SK-N-SH treated with all-trans-retinoic acid at 6 μM for 48 hours (cell line): ENCODE results near the gene CTXN1.
"Not testable (repeated sequence)": the region's sequence is repeated elsewhere in the genome, so short reads cannot be mapped to it uniquely, and the experiment has no call there.

ENCODE experiments used
- ATAC-seq: fragments of 200-7000 bp; cut with Tn5 transposase; 3 replicates; pipeline ENCODE4 v1.9.1; 2020; ENCODE audit warnings: mild to moderate bottlenecking, moderate library complexity
- ARNTL ChIP-seq: fragments of 450-650 bp; formaldehyde crosslinking; IDR thresholded peaks from 2 replicates; pipeline ENCODE4 v1.5.0; 2020; ENCODE audit warnings: low read depth, mild to moderate bottlenecking, moderate library complexity, borderline replicate concordance
- BACH2 ChIP-seq: fragments of 250-450 bp; sonication (Bioruptor Pico); IDR thresholded peaks from 2 replicates; pipeline ENCODE4 v1.9.0; 2021; ENCODE audit warnings: mild to moderate bottlenecking, borderline replicate concordance
- CSDC2 ChIP-seq: fragments of 250-450 bp; sonication (Bioruptor Pico); IDR thresholded peaks from 2 replicates; pipeline ENCODE4 v1.5.0; 2020; ENCODE audit warnings: mild to moderate bottlenecking, moderate library complexity
- ESRRG ChIP-seq: fragments of 250-450 bp; sonication (Bioruptor Pico); IDR thresholded peaks from 2 replicates; pipeline ENCODE4 v1.6.1; 2021; ENCODE audit warnings: mild to moderate bottlenecking
- GLIS3 ChIP-seq: fragments of 250-450 bp; sonication (Bioruptor Pico); IDR thresholded peaks from 2 replicates; pipeline ENCODE4 v1.5.0; 2020; ENCODE audit warnings: mild to moderate bottlenecking, moderate library complexity
- ISL1 ChIP-seq: fragments of 250-450 bp; sonication (Bioruptor Pico); IDR thresholded peaks from 2 replicates; pipeline ENCODE4 v2.1.2; 2022; ENCODE audit warnings: mild to moderate bottlenecking, moderate library complexity
- OSR1 ChIP-seq: fragments of 250-450 bp; sonication (Bioruptor Pico); IDR thresholded peaks from 2 replicates; pipeline ENCODE4 v1.8.0; 2022; ENCODE audit warnings: moderate library complexity, mild to moderate bottlenecking, inconsistent platforms
- PPARA ChIP-seq: fragments of 250-450 bp; sonication (Bioruptor Pico); IDR thresholded peaks from 2 replicates; pipeline ENCODE4 v1.5.0; 2020; ENCODE audit warnings: mild to moderate bottlenecking, borderline replicate concordance
- RARB ChIP-seq: fragments of 250-450 bp; sonication (Bioruptor Pico); IDR thresholded peaks from 2 replicates; pipeline ENCODE4 v1.8.0; 2021; ENCODE audit warnings: mild to moderate bottlenecking, moderate library complexity
- SNAI2 ChIP-seq: fragments of 250-450 bp; sonication (Bioruptor Pico); IDR thresholded peaks from 2 replicates; pipeline ENCODE4 v1.5.0; 2020; ENCODE audit warnings: mild to moderate bottlenecking, moderate library complexity
- TCF4 ChIP-seq: fragments of 250-450 bp; sonication (Bioruptor Pico); IDR thresholded peaks from 2 replicates; pipeline ENCODE4 v1.8.0; 2021; ENCODE audit warnings: mild to moderate bottlenecking, moderate library complexity, borderline replicate concordance
- TOX ChIP-seq: fragments of 250-450 bp; sonication (Bioruptor Pico); IDR thresholded peaks from 2 replicates; pipeline ENCODE4 v1.8.0; 2021; ENCODE audit warnings: mild to moderate bottlenecking, moderate library complexity, borderline replicate concordance
- ZC3H10 ChIP-seq: fragments of 250-450 bp; sonication (Bioruptor Pico); IDR thresholded peaks from 2 replicates; pipeline ENCODE4 v1.5.1; 2021; ENCODE audit warnings: mild to moderate bottlenecking, moderate library complexity
- ZFP3 ChIP-seq: fragments of 250-450 bp; sonication (Bioruptor Pico); IDR thresholded peaks from 2 replicates; pipeline ENCODE4 v1.5.0; 2020; ENCODE audit warnings: mild to moderate bottlenecking, moderate library complexity
- ZFP30 ChIP-seq: fragments of 450-650 bp; formaldehyde crosslinking; IDR thresholded peaks from 2 replicates; pipeline ENCODE4 v1.5.0; 2022; ENCODE audit warnings: mild to moderate bottlenecking, moderate library complexity
- ZNF565 ChIP-seq: fragments of 450-650 bp; formaldehyde crosslinking; conservative IDR thresholded peaks from 2 replicates; pipeline ENCODE4 v1.5.0; 2020; ENCODE audit warnings: low read depth, mild to moderate bottlenecking, moderate library complexity
- ZNF70 ChIP-seq: fragments of 450-650 bp; formaldehyde crosslinking; IDR thresholded peaks from 2 replicates; pipeline ENCODE4 v1.5.0; 2020; ENCODE audit warnings: mild to moderate bottlenecking, moderate library complexity
- ZNF8 ChIP-seq: fragments of 450-650 bp; formaldehyde crosslinking; IDR thresholded peaks from 2 replicates; pipeline ENCODE4 v1.5.0; 2020; ENCODE audit warnings: mild to moderate bottlenecking, moderate library complexity
- TF ChIP-seq, protein P1 (sequence below): fragments of 250-450 bp; sonication (Bioruptor Pico); IDR thresholded peaks from 2 replicates; pipeline ENCODE4 v1.5.1; 2021; ENCODE audit warnings: mild to moderate bottlenecking, moderate library complexity
- TF ChIP-seq, protein P2 (sequence below): fragments of 250-450 bp; sonication (Bioruptor Pico); IDR thresholded peaks from 2 replicates; pipeline ENCODE4 v1.8.0; 2020; ENCODE audit warnings: mild to moderate bottlenecking, moderate library complexity, borderline replicate concordance
- TF ChIP-seq, protein P3 (sequence below): fragments of 250-450 bp; sonication (Bioruptor Pico); IDR thresholded peaks from 2 replicates; pipeline ENCODE4 v1.8.0; 2021; ENCODE audit warnings: low read depth, mild to moderate bottlenecking, moderate library complexity, borderline replicate concordance

The CTXN1 gene

DNA sequence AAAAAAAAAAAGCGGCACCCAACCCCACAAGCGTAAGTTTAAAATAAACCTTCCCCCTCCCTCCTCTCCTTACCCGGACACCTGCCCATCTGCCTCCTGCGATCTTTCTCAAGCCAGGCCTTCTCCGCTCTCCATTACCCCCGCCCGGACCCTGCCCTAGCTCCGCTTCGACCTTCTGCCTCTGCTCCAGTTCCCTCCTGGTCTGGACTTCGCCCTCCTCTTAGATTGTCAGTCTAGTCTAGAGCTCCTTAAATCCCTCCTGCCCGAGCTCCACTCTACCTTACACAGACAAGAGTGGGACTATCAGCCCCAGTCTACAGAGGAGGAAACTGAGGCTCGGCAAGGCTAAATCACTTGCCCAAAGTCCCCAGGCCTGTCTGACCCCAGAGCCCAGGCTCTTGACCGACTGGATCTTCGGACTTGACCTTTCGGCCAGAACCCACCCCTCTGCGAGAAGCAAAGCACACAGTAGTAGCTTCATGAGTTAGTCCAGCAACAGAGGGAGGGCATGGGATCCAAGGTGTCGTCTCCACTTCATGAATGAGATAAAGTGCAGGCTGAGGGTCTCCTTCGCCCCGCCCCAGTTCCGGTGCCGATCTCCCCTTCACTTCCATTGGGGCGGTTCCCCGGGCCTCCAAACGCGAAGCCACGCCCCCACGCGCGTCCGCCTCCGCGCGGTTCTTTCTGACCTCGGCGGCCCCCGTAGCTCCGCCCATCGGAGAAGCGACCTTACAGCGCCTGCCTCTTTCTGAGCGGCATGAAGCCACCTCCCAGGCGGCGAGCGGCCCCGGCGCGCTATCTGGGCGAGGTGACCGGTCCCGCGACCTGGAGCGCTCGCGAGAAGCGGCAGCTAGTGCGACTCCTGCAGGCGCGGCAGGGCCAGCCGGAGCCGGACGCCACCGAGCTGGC lies 6.1 kb downstream of the CTXN1 start, which contains the start of gene SNAPC2:
Gene SNAPC2 (plus strand): TSS at position 729 of the 909 bp plus-strand sequence. CDS start 29 bp downstream, at position 758.
- TF ChIP-seq ZFP30 (CRISPR knock-in tag) (no peak), SNAI2 (CRISPR knock-in tag) (no peak), ZNF565 (CRISPR knock-in tag) (no peak), GLIS3 (CRISPR knock-in tag) (no peak), ZC3H10 (CRISPR knock-in tag) (no peak)
- ATAC-seq: peak; percentile 64

DNA sequence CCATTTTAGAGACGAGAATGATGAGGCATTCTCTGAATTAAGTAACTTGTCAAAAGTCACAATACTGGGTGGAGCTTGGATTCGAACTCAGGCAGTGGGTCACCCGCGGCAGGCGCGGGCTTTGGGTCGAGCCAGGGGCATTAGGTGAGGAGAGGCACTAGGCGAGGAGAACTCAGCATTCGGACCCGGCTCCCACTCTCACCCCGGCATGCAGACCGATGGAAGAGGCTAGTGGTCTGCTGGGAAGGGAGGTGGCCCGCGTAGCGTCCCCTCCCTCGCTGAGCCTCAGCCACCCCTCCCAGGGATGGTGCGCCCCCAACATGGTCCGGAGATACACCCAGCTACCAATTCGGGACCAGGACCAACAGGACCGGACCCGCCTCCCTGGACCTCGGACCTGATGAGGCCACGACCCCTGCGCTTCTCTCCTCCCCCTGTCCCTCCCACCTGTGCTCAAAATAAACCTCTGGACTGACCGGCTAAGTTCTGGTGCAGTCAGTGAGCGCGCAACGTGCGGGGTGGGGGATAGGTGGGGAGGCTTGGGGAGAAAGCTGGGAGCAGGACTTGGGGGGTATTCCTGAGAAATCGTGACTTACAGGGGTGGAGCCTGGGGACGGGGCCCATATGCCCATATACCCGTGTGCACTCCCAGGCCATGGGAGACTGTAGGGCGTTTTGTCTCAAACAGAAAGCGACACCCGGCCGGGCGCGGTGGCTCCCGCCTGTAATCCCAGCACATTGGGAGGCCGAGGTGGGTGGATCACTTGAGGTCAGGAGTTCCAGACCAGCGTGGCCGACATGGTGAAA lies 7.1 kb downstream of the CTXN1 start:
- TF ChIP-seq ZNF70 (CRISPR knock-in tag): no peak
- no peak for TF ChIP-seq PPARA
- TF ChIP-seq ZNF8 (CRISPR knock-in tag): no peak
- no peak for TF ChIP-seq ISL1 (CRISPR knock-in tag)
- no peak for TF ChIP-seq ZFP30 (CRISPR knock-in tag)
- no peak for TF ChIP-seq BACH2 (CRISPR knock-in tag)
- TF ChIP-seq, protein P1, sequence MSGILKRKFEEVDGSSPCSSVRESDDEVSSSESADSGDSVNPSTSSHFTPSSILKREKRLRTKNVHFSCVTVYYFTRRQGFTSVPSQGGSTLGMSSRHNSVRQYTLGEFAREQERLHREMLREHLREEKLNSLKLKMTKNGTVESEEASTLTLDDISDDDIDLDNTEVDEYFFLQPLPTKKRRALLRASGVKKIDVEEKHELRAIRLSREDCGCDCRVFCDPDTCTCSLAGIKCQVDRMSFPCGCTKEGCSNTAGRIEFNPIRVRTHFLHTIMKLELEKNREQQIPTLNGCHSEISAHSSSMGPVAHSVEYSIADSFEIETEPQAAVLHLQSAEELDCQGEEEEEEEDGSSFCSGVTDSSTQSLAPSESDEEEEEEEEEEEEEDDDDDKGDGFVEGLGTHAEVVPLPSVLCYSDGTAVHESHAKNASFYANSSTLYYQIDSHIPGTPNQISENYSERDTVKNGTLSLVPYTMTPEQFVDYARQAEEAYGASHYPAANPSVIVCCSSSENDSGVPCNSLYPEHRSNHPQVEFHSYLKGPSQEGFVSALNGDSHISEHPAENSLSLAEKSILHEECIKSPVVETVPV (CRISPR knock-in tag): no peak
- TF ChIP-seq ESRRG: no peak
- TF ChIP-seq TOX: no peak
- TF ChIP-seq CSDC2 (CRISPR knock-in tag): no peak
- no peak for TF ChIP-seq ARNTL
- no peak for TF ChIP-seq OSR1 (CRISPR knock-in tag)
- TF ChIP-seq, protein P2, sequence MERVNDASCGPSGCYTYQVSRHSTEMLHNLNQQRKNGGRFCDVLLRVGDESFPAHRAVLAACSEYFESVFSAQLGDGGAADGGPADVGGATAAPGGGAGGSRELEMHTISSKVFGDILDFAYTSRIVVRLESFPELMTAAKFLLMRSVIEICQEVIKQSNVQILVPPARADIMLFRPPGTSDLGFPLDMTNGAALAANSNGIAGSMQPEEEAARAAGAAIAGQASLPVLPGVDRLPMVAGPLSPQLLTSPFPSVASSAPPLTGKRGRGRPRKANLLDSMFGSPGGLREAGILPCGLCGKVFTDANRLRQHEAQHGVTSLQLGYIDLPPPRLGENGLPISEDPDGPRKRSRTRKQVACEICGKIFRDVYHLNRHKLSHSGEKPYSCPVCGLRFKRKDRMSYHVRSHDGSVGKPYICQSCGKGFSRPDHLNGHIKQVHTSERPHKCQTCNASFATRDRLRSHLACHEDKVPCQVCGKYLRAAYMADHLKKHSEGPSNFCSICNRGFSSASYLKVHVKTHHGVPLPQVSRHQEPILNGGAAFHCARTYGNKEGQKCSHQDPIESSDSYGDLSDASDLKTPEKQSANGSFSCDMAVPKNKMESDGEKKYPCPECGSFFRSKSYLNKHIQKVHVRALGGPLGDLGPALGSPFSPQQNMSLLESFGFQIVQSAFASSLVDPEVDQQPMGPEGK (CRISPR knock-in tag): no peak
- no peak for TF ChIP-seq ZNF565 (CRISPR knock-in tag)
- TF ChIP-seq ZC3H10 (CRISPR knock-in tag): no peak
- TF ChIP-seq ZFP3: no peak
- TF ChIP-seq GLIS3 (CRISPR knock-in tag): no peak
- TF ChIP-seq, protein P3, sequence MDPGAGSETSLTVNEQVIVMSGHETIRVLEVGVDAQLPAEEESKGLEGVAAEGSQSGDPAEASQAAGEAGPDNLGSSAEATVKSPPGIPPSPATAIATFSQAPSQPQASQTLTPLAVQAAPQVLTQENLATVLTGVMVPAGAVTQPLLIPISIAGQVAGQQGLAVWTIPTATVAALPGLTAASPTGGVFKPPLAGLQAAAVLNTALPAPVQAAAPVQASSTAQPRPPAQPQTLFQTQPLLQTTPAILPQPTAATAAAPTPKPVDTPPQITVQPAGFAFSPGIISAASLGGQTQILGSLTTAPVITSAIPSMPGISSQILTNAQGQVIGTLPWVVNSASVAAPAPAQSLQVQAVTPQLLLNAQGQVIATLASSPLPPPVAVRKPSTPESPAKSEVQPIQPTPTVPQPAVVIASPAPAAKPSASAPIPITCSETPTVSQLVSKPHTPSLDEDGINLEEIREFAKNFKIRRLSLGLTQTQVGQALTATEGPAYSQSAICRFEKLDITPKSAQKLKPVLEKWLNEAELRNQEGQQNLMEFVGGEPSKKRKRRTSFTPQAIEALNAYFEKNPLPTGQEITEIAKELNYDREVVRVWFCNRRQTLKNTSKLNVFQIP (CRISPR knock-in tag): no peak
- TF ChIP-seq RARB (CRISPR knock-in tag): no peak
- no peak for TF ChIP-seq TCF4
- no peak for ATAC-seq

DNA sequence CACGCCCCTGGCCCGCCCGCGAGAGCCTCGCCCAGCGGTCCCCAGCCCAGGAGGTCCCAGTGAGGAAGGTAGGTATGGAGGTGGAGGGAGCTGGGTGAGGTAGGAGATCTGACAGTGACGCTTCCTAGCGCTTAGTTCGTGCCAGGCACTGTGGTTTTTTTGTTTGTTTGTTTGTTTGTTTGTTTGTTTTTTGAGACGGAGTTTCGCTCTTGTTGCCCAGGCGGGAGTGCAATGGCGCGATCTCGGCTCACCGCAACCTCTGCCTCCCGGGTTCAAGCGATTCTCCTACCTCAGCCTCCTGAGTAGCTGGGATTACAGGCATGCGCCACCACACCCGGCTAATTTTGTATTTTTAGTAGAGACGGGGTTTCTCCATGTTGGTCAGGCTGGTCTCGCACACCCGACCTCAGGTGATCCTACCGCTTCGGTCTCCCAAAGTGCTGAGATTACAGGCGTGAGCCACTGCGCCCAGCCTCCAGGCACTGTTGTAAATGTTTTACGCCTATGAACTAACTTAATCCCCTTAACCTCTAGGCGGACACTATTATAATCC lies 7.8 kb downstream of the CTXN1 start:
- not testable (repeated sequence) for ATAC-seq

DNA sequence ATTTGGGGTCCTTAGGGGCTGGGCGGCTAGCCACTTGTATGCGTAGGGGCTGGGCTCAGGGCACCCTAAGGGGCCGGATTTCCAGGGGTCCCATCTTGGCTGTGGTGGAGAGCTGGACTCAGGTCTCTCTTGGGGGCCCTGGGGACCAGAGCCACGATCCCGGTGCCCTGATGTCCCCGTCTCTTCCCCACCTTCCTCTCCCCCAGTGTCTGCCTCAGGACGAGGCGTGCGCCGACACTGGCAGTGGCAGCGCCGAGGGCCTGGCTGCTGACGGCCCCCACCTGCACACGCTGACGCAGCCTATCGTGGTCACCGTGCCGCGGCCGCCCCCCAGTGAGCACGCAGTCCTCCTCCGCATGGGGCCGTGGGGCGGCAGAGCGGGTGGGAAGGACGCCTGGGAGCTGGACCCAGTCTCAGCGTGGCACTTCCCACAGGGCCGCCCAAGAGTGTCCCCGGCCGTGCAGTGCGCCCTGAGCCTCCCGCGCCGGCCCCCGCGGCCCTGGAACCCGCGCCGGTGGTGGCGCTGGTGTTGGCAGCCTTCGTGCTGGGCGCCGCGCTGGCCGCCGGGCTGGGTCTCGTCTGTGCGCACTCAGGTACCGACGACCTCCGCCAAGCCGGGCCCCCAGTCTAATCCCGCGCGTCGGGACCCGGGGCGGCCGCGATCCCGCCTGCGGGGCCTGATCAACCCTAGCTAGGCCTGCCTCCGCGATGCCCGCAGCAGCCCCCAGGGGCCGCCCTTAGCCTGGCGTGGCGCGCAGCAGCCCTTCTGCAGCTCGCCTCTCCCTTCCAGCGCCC lies 8.5 kb downstream of the CTXN1 start:
- TF ChIP-seq, protein P2 (CRISPR knock-in tag): no peak
- TF ChIP-seq, protein P1 (CRISPR knock-in tag): no peak
- no peak for TF ChIP-seq OSR1 (CRISPR knock-in tag)
- TF ChIP-seq GLIS3 (CRISPR knock-in tag): no peak
- TF ChIP-seq TCF4: no peak
- no peak for TF ChIP-seq TOX
- peak; percentile 28 for ATAC-seq
